Right atrium auricular region (tissue), 2 donors: ENCODE measurements around the gene NEDD8. TPM values are rescaled to one million over a fixed set of nuclear protein-coding genes. Genes with fewer than 3 reads are reported as not detected.

Source experiments
- DNase-seq: peaks from one replicate; pipeline ENCODE4 v3.0.0-alpha.2; 2019; ENCODE audit warnings: low spot score
- H3K27ac ChIP-seq, 2 donors: fragments of 200-600 bp; sonication (generic); 1 replicate in 1 of 2; 2 replicates in 1 of 2; pipeline ENCODE4 v1.5.1; 2016 to 2019
- H3K27me3 ChIP-seq, 2 donors: fragments of 200-600 bp; sonication (generic); one replicate each; pipeline versions ENCODE4 v1.5.1 to v1.6.0; 2017 to 2019
- H3K36me3 ChIP-seq: fragments of 200-600 bp; sonication (generic); one replicate; pipeline ENCODE4 v1.5.1; 2016
- H3K4me1 ChIP-seq, 2 donors: fragments of 200-600 bp; sonication (generic); one replicate each; pipeline versions ENCODE4 v1.5.1 to v1.6.0; 2017 to 2019
- H3K4me3 ChIP-seq, 2 donors: fragments of 200-600 bp; sonication (generic); 1 replicate in 1 of 2; 2 replicates in 1 of 2; pipeline ENCODE4 v1.5.1; 2017 to 2019; ENCODE audit warnings: mild to moderate bottlenecking in 1 of 2, moderate library complexity in 1 of 2
- H3K9me3 ChIP-seq, 2 donors: fragments of 200-600 bp; sonication (generic); one replicate each; pipeline ENCODE4 v1.5.1; 2019
- CTCF ChIP-seq, 2 donors: fragments of 200-600 bp; sonication (generic); IDR thresholded peaks; one replicate each; pipeline ENCODE4 v1.5.1; 2019; ENCODE audit warnings: antibody characterized with exemption in 2 of 2
- total RNA-seq, 2 donors: library from RNA; depleted of rRNA; stranded (reverse); fragments of >200 nt; gene quantifications; one replicate each; pipeline ENCODE4 v1.1.0, GENCODE V29; 2016

Gene NEDD8
- total RNA-seq, 2 donors from 2014 or later, result 184 to 206 TPM

GRCh38 chr14:24195186-24196070 is 36.7 kb downstream of the NEDD8 start, which contains the start of gene TM9SF1:
TSS of gene TM9SF1 (minus strand) at chr14:24195441. CDS start at chr14:24195019, 422 bp downstream.
- peak; percentile 87 for DNase-seq
- Histone ChIP-seq H3K27me3 (no peaks in the 10 kb centered on the region), H3K27ac (peak within 1 kb of the TSS; percentile 95 to 96), H3K4me1 (peaks cover 0 to 38% of the 10 kb centered on the region in 2 donors), H3K9me3 (no peaks in the 10 kb centered on the region), H3K4me3 (peak within 1 kb of the TSS; percentile 88 to 89), H3K36me3 (peaks cover 15% of the 10 kb centered on the region)
- no peak for TF ChIP-seq CTCF (IDR thresholded peaks at IDR 0.05)

GRCh38 chr14:24194873-24195185 is 37.3 kb downstream of the NEDD8 start:
- Histone ChIP-seq H3K9me3 (no peaks in the 10 kb centered on the region), H3K27me3 (no peaks in the 10 kb centered on the region), H3K4me3 (peak overlapping the region; percentile 88 to 89), H3K4me1 (peaks cover 0 to 38% of the 10 kb centered on the region in 2 donors), H3K27ac (peak overlapping the region; percentile 95 to 96), H3K36me3 (peaks cover 15% of the 10 kb centered on the region)
- no peak for DNase-seq
- TF ChIP-seq CTCF (IDR thresholded peaks at IDR 0.05), result no peak

- H3K36me3 ChIP-seq, result peaks cover 15% of the 10 kb centered on the region
- no peaks in the 10 kb centered on the region for H3K9me3 ChIP-seq
- DNase-seq, result no peak
- H3K27ac ChIP-seq, result peak overlapping the region; percentile 95 to 96
- H3K27me3 ChIP-seq, result no peaks in the 10 kb centered on the region
- TF ChIP-seq CTCF (IDR thresholded peaks at IDR 0.05), result no peak
- H3K4me3 ChIP-seq, result peak overlapping the region; percentile 88 to 89
- H3K4me1 ChIP-seq, result peaks cover 0 to 39% of the 10 kb centered on the region in 2 donors
Measured at GRCh38 chr14:24194186-24194872, 37.8 kb downstream of the NEDD8 start.

- Histone ChIP-seq H3K36me3 (peaks cover 15% of the 10 kb centered on the region), H3K27ac (no peak overlapping the region), H3K4me1 (peaks cover 0 to 43% of the 10 kb centered on the region in 2 donors), H3K27me3 (no peaks in the 10 kb centered on the region), H3K4me3 (no peak overlapping the region), H3K9me3 (no peaks in the 10 kb centered on the region)
- TF ChIP-seq CTCF (IDR thresholded peaks at IDR 0.05), result no peak
- no peak for DNase-seq
Measured at GRCh38 chr14:24192933-24193332, 39.2 kb downstream of the NEDD8 start.

- H3K4me3 ChIP-seq, result no peak overlapping the region
- no peak overlapping the region for H3K27ac ChIP-seq
- no peak for DNase-seq
- peaks cover 15% of the 10 kb centered on the region for H3K36me3 ChIP-seq
- H3K27me3 ChIP-seq, result no peaks in the 10 kb centered on the region
- TF ChIP-seq CTCF (IDR thresholded peaks at IDR 0.05), result no peak
- no peaks in the 10 kb centered on the region for H3K9me3 ChIP-seq
- peaks cover 0 to 33% of the 10 kb centered on the region in 2 donors for H3K4me1 ChIP-seq
Measured at GRCh38 chr14:24190416-24190815, 41.8 kb downstream of the NEDD8 start.
